ENCODE measurements around the gene RIMS3. TPM values are rescaled to one million over a fixed set of nuclear protein-coding genes. Genes with fewer than 3 reads are reported as not detected.

The RIMS3 gene
- total RNA-seq, 2 donors from 2014 or later = 8.8 to 9.3 TPM

GRCh38 chr1:40687059-40687458, 21.6 kb upstream of the RIMS3 start:
- Mint-ChIP-seq H3K4me3 (no peak overlapping the region), H3K36me3 (ENCODE audit: insufficient read depth in 2 of 2) (peaks cover 3 to 11% of the 10 kb centered on the region in 2 donors), H3K9me3 (peaks cover 0 to 2% of the 10 kb centered on the region in 2 donors), H3K27ac (peak overlapping the region; percentile 0), H3K4me1 (ENCODE audit: low read depth) (peaks cover 19% of the 10 kb centered on the region), H3K27me3 (ENCODE audit: low read depth) (no peaks in the 10 kb centered on the region)
- ATAC-seq (replicated peaks in 1 of 2) (no peak), DNase-seq (no peak)

GRCh38 chr1:40684669-40685068, 19.2 kb upstream of the RIMS3 start:
- Mint-ChIP-seq H3K4me3 (no peak overlapping the region), H3K4me1 (ENCODE audit: low read depth) (peaks cover under 1% of the 10 kb centered on the region), H3K36me3 (ENCODE audit: insufficient read depth in 2 of 2) (peaks cover 0 to 7% of the 10 kb centered on the region in 2 donors), H3K9me3 (peaks cover 0 to 2% of the 10 kb centered on the region in 2 donors), H3K27me3 (ENCODE audit: low read depth) (no peaks in the 10 kb centered on the region), H3K27ac (no peak overlapping the region)
- no peak for DNase-seq
- ATAC-seq (replicated peaks in 1 of 2) = no peak

GRCh38 chr1:40679165-40679953, 13.9 kb upstream of the RIMS3 start:
- H3K27me3 Mint-ChIP-seq (ENCODE audit: low read depth) = no peaks in the 10 kb centered on the region
- H3K4me1 Mint-ChIP-seq (ENCODE audit: low read depth) = no peaks in the 10 kb centered on the region
- no peak overlapping the region for H3K27ac Mint-ChIP-seq
- DNase-seq (no peak), ATAC-seq (replicated peaks in 1 of 2) (no peak)
- no peaks in the 10 kb centered on the region for H3K36me3 Mint-ChIP-seq (ENCODE audit: insufficient read depth in 2 of 2)
- H3K4me3 Mint-ChIP-seq = no peak overlapping the region
- no peaks in the 10 kb centered on the region for H3K9me3 Mint-ChIP-seq

GRCh38 chr1:40676501-40676900, 11.0 kb upstream of the RIMS3 start:
- DNase-seq (no peak), ATAC-seq (replicated peaks in 1 of 2) (no peak)
- no peak overlapping the region for H3K27ac Mint-ChIP-seq
- no peaks in the 10 kb centered on the region for H3K27me3 Mint-ChIP-seq (ENCODE audit: low read depth)
- no peak overlapping the region for H3K4me3 Mint-ChIP-seq
- no peaks in the 10 kb centered on the region for H3K36me3 Mint-ChIP-seq (ENCODE audit: insufficient read depth in 2 of 2)
- H3K9me3 Mint-ChIP-seq = no peaks in the 10 kb centered on the region
- H3K4me1 Mint-ChIP-seq (ENCODE audit: low read depth) = no peaks in the 10 kb centered on the region

- no peaks in the 10 kb centered on the region for H3K36me3 Mint-ChIP-seq (ENCODE audit: insufficient read depth in 2 of 2)
- H3K27ac Mint-ChIP-seq = no peak overlapping the region
- H3K4me3 Mint-ChIP-seq = no peak overlapping the region
- no peaks in the 10 kb centered on the region for H3K9me3 Mint-ChIP-seq
- DNase-seq = no peak
- no peak for ATAC-seq (replicated peaks in 1 of 2)
- peaks cover 5% of the 10 kb centered on the region for H3K27me3 Mint-ChIP-seq (ENCODE audit: low read depth)
- H3K4me1 Mint-ChIP-seq (ENCODE audit: low read depth) = peaks cover 6% of the 10 kb centered on the region
These were observed 8.0 kb upstream of the RIMS3 start for GRCh38 chr1:40673452-40673851.

GRCh38 chr1:40668769-40669525, 3.5 kb upstream of the RIMS3 start:
- H3K27me3 Mint-ChIP-seq (ENCODE audit: low read depth) = peaks cover 5% of the 10 kb centered on the region
- H3K27ac Mint-ChIP-seq = no peak overlapping the region
- no peaks in the 10 kb centered on the region for H3K36me3 Mint-ChIP-seq (ENCODE audit: insufficient read depth in 2 of 2)
- H3K4me1 Mint-ChIP-seq (ENCODE audit: low read depth) = peaks cover 21% of the 10 kb centered on the region
- peak overlapping the region; percentile 78 to 80 for H3K4me3 Mint-ChIP-seq
- DNase-seq (peak; percentile 88), ATAC-seq (replicated peaks in 1 of 2) (peak; percentile 52 to 66)
- no peaks in the 10 kb centered on the region for H3K9me3 Mint-ChIP-seq

GRCh38 chr1:40664791-40665190, 691 bp downstream of the RIMS3 start:
- no peak overlapping the region for H3K27ac Mint-ChIP-seq
- no peaks in the 10 kb centered on the region for H3K27me3 Mint-ChIP-seq (ENCODE audit: low read depth)

GRCh38 chr1:40664167-40664537, 1.3 kb downstream of the RIMS3 start:
- Mint-ChIP-seq H3K9me3 (no peaks in the 10 kb centered on the region), H3K27me3 (ENCODE audit: low read depth) (no peaks in the 10 kb centered on the region), H3K4me3 (peak overlapping the region; percentile 77 to 81), H3K36me3 (ENCODE audit: insufficient read depth in 2 of 2) (no peaks in the 10 kb centered on the region), H3K27ac (no peak overlapping the region), H3K4me1 (ENCODE audit: low read depth) (peaks cover 39% of the 10 kb centered on the region)
- ATAC-seq (replicated peaks in 1 of 2) (no peak), DNase-seq (no peak)

More at GRCh38 chr1:40664791-40665190, 691 bp downstream of the RIMS3 start:
- Mint-ChIP-seq H3K9me3 (no peaks in the 10 kb centered on the region), H3K4me3 (peak overlapping the region; percentile 77 to 81), H3K4me1 (ENCODE audit: low read depth) (peaks cover 39% of the 10 kb centered on the region), H3K36me3 (ENCODE audit: insufficient read depth in 2 of 2) (no peaks in the 10 kb centered on the region)
- ATAC-seq (replicated peaks in 1 of 2) (no peak), DNase-seq (no peak)

GRCh38 chr1:40663324-40664166, 1.9 kb downstream of the RIMS3 start:
- Mint-ChIP-seq H3K4me1 (ENCODE audit: low read depth) (peaks cover 33% of the 10 kb centered on the region), H3K9me3 (no peaks in the 10 kb centered on the region), H3K27me3 (ENCODE audit: low read depth) (no peaks in the 10 kb centered on the region), H3K36me3 (ENCODE audit: insufficient read depth in 2 of 2) (no peaks in the 10 kb centered on the region), H3K27ac (no peak overlapping the region), H3K4me3 (peak overlapping the region; percentile 52 to 64)
- DNase-seq = no peak
- ATAC-seq (replicated peaks in 1 of 2) = no peak

- DNase-seq (peak; percentile 56 to 70), ATAC-seq (replicated peaks in 1 of 2) (peak; percentile 69 to 73)
- peak overlapping the region; percentile 52 to 64 for H3K4me3 Mint-ChIP-seq
- no peaks in the 10 kb centered on the region for H3K27me3 Mint-ChIP-seq (ENCODE audit: low read depth)
- no peaks in the 10 kb centered on the region for H3K36me3 Mint-ChIP-seq (ENCODE audit: insufficient read depth in 2 of 2)
- H3K27ac Mint-ChIP-seq = no peak overlapping the region
- H3K9me3 Mint-ChIP-seq = no peaks in the 10 kb centered on the region
- peaks cover 28% of the 10 kb centered on the region for H3K4me1 Mint-ChIP-seq (ENCODE audit: low read depth)
These were observed 2.6 kb downstream of the RIMS3 start for GRCh38 chr1:40662864-40663263.

GRCh38 chr1:40662151-40662550, 3.3 kb downstream of the RIMS3 start:
- Mint-ChIP-seq H3K4me3 (no peak overlapping the region), H3K36me3 (ENCODE audit: insufficient read depth in 2 of 2) (no peaks in the 10 kb centered on the region), H3K27me3 (ENCODE audit: low read depth) (no peaks in the 10 kb centered on the region), H3K4me1 (ENCODE audit: low read depth) (peaks cover 28% of the 10 kb centered on the region), H3K9me3 (no peaks in the 10 kb centered on the region), H3K27ac (no peak overlapping the region)
- no peak for ATAC-seq (replicated peaks in 1 of 2)
- no peak for DNase-seq

GRCh38 chr1:40661678-40662077, 3.8 kb downstream of the RIMS3 start:
- Mint-ChIP-seq H3K9me3 (no peaks in the 10 kb centered on the region), H3K27ac (no peak overlapping the region), H3K4me3 (no peak overlapping the region), H3K36me3 (ENCODE audit: insufficient read depth in 2 of 2) (no peaks in the 10 kb centered on the region), H3K27me3 (ENCODE audit: low read depth) (no peaks in the 10 kb centered on the region), H3K4me1 (ENCODE audit: low read depth) (peaks cover 28% of the 10 kb centered on the region)
- ATAC-seq (replicated peaks in 1 of 2) (no peak), DNase-seq (no peak)

GRCh38 chr1:40659649-40659947, 5.9 kb downstream of the RIMS3 start:
- Mint-ChIP-seq H3K4me1 (ENCODE audit: low read depth) (peaks cover 19% of the 10 kb centered on the region), H3K9me3 (no peaks in the 10 kb centered on the region), H3K27ac (no peak overlapping the region), H3K27me3 (ENCODE audit: low read depth) (peaks cover 2% of the 10 kb centered on the region), H3K4me3 (no peak overlapping the region), H3K36me3 (ENCODE audit: insufficient read depth in 2 of 2) (no peaks in the 10 kb centered on the region)
- no peak for DNase-seq
- ATAC-seq (replicated peaks in 1 of 2) = no peak
